ENCODE data around the gene CKS2.

Gene CKS2

DNA sequence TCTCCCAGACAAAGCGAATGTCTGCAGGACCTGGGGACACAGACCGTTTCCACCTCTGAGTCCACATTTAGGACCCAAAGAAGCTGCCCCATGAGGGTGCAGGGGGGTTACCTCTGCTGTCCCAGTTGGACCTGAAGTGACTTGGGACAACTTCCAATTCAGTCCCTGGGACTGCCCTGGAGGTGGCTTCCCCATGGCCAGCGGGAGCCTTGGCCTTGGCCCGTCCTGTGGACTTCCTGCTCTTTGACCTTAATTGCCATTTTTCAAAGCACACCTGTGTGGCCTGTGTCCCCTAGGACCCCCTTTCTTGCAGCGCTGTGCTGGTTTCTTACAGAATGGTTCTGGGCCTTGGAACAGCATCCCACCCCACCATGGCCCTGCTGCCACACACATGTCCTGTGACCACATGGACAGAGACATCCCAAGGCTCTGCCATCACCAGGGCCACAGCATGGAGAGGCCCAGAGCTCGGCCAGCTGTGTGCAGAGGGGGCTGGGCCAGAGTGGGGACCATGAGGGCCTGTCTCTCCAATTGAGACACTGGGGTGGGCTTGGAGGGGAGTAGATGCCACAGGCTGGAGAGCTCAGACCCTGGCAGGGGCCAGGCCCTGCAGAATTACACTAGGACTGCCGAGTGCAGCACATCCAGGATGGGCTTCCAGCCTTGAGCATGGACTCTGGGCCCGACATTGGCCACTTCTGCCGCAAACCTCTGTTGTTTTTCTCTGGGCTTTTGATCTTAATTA is 53.1 kb downstream of the CKS2 start:
- FAIRE-seq (no peak), DNase-seq (ENCODE audit: insufficient read length, low spot score) (no peak)

DNA sequence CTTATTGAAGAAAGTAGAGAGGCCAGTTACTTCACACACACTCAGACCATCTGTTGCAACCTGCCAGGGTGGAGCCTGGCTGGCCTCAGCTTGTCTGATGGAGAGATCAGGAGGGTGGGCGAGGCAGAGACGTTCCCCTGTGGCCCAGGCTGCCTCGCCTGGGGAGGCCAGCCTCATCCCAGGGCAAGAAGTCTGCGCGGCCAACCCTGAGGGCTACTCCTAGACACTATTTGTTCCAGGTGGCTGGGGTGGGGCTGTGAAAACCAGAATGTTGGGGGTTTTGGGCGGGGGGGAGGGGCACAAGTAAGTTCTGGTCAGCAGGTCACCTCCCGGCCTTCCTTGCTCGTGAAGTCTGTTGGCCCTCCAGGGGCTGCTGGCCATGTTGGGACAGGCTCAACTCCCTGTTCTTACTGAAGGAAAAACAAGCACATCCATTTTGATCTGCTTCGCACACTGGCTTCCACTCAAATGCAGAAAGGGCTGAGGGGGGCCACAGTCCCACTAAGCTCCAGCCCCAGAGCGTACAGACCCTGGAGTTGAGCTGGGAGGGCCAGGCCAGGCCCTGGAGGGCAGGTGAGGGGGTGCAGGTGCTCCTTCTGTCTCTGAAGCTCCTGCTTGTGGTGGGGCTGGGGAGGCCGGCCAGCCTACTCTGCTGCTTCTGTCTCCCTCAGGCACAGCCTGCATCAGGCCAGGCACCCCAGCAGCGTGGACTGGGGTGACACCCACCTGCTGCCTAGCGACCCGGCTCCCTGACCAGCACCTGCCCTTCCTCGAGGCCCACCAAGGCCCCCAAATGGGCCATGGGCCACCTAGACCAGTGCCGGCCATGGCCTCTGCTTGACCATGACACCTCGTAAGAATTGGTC is 53.9 kb downstream of the CKS2 start:
- no peak for DNase-seq (ENCODE audit: insufficient read length, low spot score)
- no peak for FAIRE-seq

DNA sequence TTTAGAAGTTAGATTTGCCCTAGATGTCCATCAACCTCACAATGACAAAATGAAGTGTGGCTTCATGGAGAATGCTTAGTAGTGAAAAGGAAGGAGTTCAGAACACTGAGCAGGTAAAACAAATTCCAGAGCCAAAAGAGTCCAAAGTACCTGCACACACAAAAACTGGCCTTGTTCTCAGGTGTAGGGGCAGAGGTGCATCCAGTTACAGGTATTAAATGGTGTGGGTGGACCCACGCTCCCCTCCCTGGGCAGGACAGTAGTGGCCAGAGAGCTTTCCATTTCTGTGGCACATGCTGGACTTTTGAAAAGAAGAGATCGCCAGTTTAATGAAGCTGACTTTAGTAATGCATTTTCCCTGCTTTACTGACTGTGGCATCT is 54.5 kb downstream of the CKS2 start:
- DNase-seq (ENCODE audit: insufficient read length, low spot score) (no peak), FAIRE-seq (no peak)
